BE2C (cell line): ENCODE results near the gene PLEKHA8.

ENCODE experiments used
- DNase-seq: peaks from one replicate; pipeline ENCODE4 v3.0.0-alpha.2; 2020
- H3K27me3 ChIP-seq: fragments of 250-450 bp; sonication (Bioruptor Pico); 2 replicates; pipeline ENCODE4 v1.5.1; 2020; ENCODE audit warnings: mild to moderate bottlenecking
- H3K36me3 ChIP-seq: fragments of 250-450 bp; sonication (Bioruptor Pico); 2 replicates; pipeline ENCODE4 v1.5.1; 2020; ENCODE audit warnings: mild to moderate bottlenecking
- H3K4me1 ChIP-seq: fragments of 250-450 bp; sonication (Bioruptor Pico); 2 replicates; pipeline ENCODE4 v1.5.1; 2020
- H3K4me3 ChIP-seq: 2 replicates; pipeline ENCODE4 v1.5.1; 2011; ENCODE audit warnings: low read depth, low read length
- H3K9me3 ChIP-seq: fragments of 250-450 bp; sonication (Bioruptor Pico); 2 replicates; pipeline ENCODE4 v1.5.1; 2020
- CTCF ChIP-seq: IDR thresholded peaks from 2 replicates; pipeline ENCODE4 v1.5.1; 2012; ENCODE audit warnings: mild to moderate bottlenecking, low read depth, low read length

The PLEKHA8 gene

DNA sequence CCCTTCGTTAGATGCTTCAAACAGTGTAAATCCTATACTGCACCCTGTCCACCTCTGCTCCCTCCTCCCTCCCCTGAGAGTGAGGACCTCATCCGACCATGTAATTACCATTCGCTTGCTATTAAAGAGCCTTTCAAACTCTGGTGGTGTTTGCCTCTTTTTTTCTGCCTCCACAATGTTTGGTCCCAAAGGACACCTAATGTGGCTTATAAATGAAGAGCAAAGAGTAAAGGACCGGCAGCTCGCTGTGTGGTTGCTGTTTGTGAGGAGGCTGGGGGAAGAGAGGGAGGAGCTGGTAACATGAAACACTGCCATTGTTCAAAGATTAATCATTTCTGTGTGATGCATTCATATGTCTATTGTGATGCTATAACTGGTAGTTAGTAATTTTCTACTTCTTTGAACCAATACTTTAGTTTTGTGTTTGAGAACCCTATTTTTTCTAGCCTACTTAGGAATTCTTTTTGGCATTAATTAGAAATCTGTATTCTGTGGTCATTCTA, 134.5 kb downstream of the PLEKHA8 start:
- Histone ChIP-seq H3K4me3 (no peak overlapping the region), H3K36me3 (no peaks in the 10 kb centered on the region), H3K9me3 (no peaks in the 10 kb centered on the region), H3K27me3 (no peaks in the 10 kb centered on the region), H3K4me1 (no peaks in the 10 kb centered on the region)
- no peak for TF ChIP-seq CTCF
- DNase-seq = no peak

DNA sequence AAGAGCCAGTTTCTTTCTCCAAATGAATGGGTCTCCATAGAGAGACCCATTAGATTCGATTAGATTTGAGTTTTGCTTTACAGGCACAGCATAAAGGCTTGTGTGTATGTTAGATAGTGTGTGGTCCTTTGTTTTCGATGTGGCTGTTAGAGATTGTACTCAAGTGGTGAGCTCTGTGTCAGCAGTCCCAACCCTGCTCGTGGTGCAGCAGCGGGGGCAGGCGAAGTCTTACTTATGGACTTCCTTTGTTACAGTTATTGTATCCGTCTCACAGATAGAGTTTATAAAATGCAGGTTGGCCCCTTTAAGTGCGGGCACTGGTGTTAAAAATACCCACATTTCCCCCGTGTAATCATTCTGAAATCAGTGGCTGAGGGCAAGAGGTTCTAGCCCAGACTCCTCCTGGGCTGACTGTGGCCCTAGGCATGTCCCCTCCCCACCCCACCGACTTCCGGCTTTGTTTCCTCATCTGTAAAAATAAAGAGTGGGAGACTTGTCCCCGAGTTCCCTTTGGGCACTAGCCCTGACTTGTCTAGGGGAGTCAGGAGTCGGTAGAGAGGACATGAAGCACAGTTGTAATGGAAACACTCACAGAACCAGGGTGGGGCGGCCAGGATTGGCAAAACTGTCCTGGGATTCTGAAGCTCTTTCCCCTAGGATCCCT, 135.2 kb downstream of the PLEKHA8 start:
- Histone ChIP-seq H3K36me3 (no peaks in the 10 kb centered on the region), H3K27me3 (no peaks in the 10 kb centered on the region), H3K4me1 (no peaks in the 10 kb centered on the region), H3K4me3 (no peak overlapping the region), H3K9me3 (no peaks in the 10 kb centered on the region)
- DNase-seq = no peak
- no peak for TF ChIP-seq CTCF

GRCh38 chr7:30164567-30164966, 136.4 kb downstream of the PLEKHA8 start:
- H3K36me3 ChIP-seq = no peaks in the 10 kb centered on the region
- H3K4me3 ChIP-seq = no peak overlapping the region
- H3K4me1 ChIP-seq = no peaks in the 10 kb centered on the region
- H3K9me3 ChIP-seq = no peaks in the 10 kb centered on the region
- no peak for DNase-seq
- peak; percentile 71 for TF ChIP-seq CTCF
- H3K27me3 ChIP-seq = no peaks in the 10 kb centered on the region

DNA sequence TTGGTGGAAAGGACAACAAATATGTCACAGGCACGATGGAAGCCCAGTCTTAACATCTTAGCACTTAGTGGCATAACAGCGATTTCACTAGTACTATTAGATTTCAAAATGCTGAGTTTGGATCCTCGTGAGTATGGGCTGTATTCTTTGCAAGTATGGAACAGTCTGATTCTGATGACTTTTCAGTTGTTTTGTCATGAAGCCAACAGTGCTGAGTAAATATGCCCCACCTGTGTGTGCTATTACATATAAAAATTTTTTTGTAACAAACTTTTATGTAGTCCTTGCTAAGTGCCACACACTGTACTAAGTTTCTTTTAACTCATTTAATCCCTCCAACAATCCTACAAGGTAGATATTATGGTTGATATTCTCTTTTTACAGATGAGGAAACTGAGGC, 137.4 kb downstream of the PLEKHA8 start:
- no peak for DNase-seq
- H3K36me3 ChIP-seq = no peaks in the 10 kb centered on the region
- no peak for TF ChIP-seq CTCF
- H3K4me3 ChIP-seq = no peak overlapping the region
- H3K27me3 ChIP-seq = no peaks in the 10 kb centered on the region
- no peaks in the 10 kb centered on the region for H3K9me3 ChIP-seq
- H3K4me1 ChIP-seq = no peaks in the 10 kb centered on the region

DNA sequence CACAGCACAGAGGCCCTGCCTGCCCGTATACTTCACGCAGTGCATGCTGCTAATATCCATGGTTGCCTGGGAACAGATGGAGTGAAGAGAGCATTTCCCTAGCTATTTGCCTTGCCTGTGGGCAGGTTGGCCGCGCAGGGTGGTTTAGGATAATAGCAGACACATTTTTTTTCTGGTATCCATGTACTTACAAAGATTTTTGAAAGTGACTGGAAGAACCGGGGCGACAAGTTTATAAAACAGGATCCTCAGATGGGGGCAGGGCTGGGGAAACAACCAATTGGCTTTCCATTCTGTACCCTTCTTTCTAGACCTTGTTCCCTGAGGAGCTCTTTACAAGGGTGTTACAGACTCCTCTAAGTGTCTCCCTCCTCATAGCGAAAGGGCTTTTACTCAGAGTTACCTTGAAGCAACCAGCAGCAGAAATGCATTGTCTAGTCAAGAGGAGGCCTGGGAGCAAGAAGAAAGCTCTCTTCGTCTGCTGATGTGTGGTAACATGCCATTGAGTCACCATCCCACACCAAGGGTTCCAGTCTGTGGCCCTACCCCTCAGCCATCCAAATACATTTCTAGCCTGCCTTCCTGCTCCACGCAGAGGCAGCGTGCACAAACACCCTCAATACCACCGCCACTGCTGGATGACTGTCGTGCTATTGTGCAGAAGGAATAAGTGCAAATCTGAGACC, 138.1 kb downstream of the PLEKHA8 start:
- Histone ChIP-seq H3K4me1 (no peaks in the 10 kb centered on the region; the same call in 1 of the 2 replicates), H3K4me3 (no peak overlapping the region), H3K36me3 (no peaks in the 10 kb centered on the region), H3K27me3 (no peaks in the 10 kb centered on the region), H3K9me3 (no peaks in the 10 kb centered on the region)
- no peak for TF ChIP-seq CTCF
- DNase-seq = no peak

- H3K36me3 ChIP-seq = no peaks in the 10 kb centered on the region
- H3K4me1 ChIP-seq = peaks cover 3% of the 10 kb centered on the region
- no peak for DNase-seq
- H3K27me3 ChIP-seq = no peaks in the 10 kb centered on the region
- no peaks in the 10 kb centered on the region for H3K9me3 ChIP-seq
- H3K4me3 ChIP-seq = no peak overlapping the region
- no peak for TF ChIP-seq CTCF
Observed at GRCh38 chr7:30166841-30167235, 138.6 kb downstream of the PLEKHA8 start.
